CD4-positive, alpha-beta memory T cell (primary cell): Measurements from ENCODE around the gene ESF1. TPM values are rescaled to one million over a fixed set of nuclear protein-coding genes. Genes with fewer than 3 reads are reported as not detected.

Source experiments
- CTCF ChIA-PET: fragments of 350-600 bp; sonication (Branson Sonifier 250); formaldehyde crosslinking; loops from one replicate; lab custom pipeline; 2021; ENCODE audit warnings: inconsistent platforms; ENCODE audit not compliant: partially characterized antibody; lab: Charles Lee
- POLR2A ChIA-PET: fragments of 350-600 bp; sonication (Branson Sonifier 250); formaldehyde crosslinking; loops from one replicate; lab custom pipeline; 2021; ENCODE audit not compliant: partially characterized antibody; lab: Charles Lee
- DNase-seq, 5 donors: peaks; one replicate each; pipeline versions ENCODE4 v3.0.0 to v3.0.0-alpha.2; 2020 to 2022; ENCODE audit warnings: mixed read lengths in 1 of 5
- H3K27ac ChIP-seq: one replicate; pipeline ENCODE4 v1.7.0; 2013; ENCODE audit warnings: low read depth, low read length
- H3K27me3 ChIP-seq: 2 replicates; pipeline ENCODE4 v1.7.0; 2013; ENCODE audit warnings: mild to moderate bottlenecking, low read length, moderate library complexity; ENCODE audit not compliant: insufficient read depth
- H3K36me3 ChIP-seq: 2 replicates; pipeline ENCODE4 v1.7.0; 2013; ENCODE audit warnings: mild to moderate bottlenecking, low read length, moderate library complexity; ENCODE audit not compliant: insufficient read depth
- H3K4me1 ChIP-seq: 2 replicates; pipeline ENCODE4 v1.7.0; 2013; ENCODE audit warnings: mild to moderate bottlenecking, low read length, moderate library complexity; ENCODE audit not compliant: insufficient read depth
- H3K4me3 ChIP-seq, 2 donors: one replicate each; pipeline ENCODE4 v1.7.0; 2013; ENCODE audit warnings: low read length in 2 of 2, mild to moderate bottlenecking in 1 of 2
- H3K9me3 ChIP-seq, 2 donors: one replicate each; pipeline ENCODE4 v1.7.0; 2013; ENCODE audit warnings: low read length in 2 of 2, control low read depth in 1 of 2; ENCODE audit not compliant: control insufficient read depth in 1 of 2
- H3K27ac Mint-ChIP-seq, 7 donors: one replicate each; pipeline ENCODE4 v1.8.0; 2020 to 2021; ENCODE audit warnings: mixed read lengths in 7 of 7, mild to moderate bottlenecking in 6 of 7, inconsistent platforms in 3 of 7, moderate library complexity in 3 of 7
- H3K27me3 Mint-ChIP-seq, 2 donors: one replicate each; pipeline ENCODE4 v1.8.0; 2020 to 2021; ENCODE audit warnings: mixed read lengths in 2 of 2
- H3K36me3 Mint-ChIP-seq, 2 donors: one replicate each; pipeline ENCODE4 v1.8.0; 2020 to 2021; ENCODE audit warnings: mixed read lengths in 2 of 2, inconsistent platforms in 1 of 2, mild to moderate bottlenecking in 1 of 2
- H3K4me1 Mint-ChIP-seq, 4 donors: one replicate each; pipeline ENCODE4 v1.8.0; 2020 to 2021; ENCODE audit warnings: mixed read lengths in 4 of 4, mild to moderate bottlenecking in 1 of 4
- H3K4me3 Mint-ChIP-seq, 8 donors: one replicate each; pipeline ENCODE4 v1.8.0; 2020 to 2021; ENCODE audit warnings: mixed read lengths in 8 of 8, mild to moderate bottlenecking in 7 of 8, moderate library complexity in 6 of 8, inconsistent platforms in 3 of 8
- H3K9me3 Mint-ChIP-seq, 8 donors: one replicate each; pipeline ENCODE4 v1.8.0; 2020 to 2021; ENCODE audit warnings: mixed read lengths in 8 of 8, mild to moderate bottlenecking in 5 of 8, inconsistent platforms in 3 of 8, moderate library complexity in 1 of 8
- intact Hi-C: fragments of 100-400 bp; cut with micrococcal nuclease; formaldehyde crosslinking; loops from one replicate; pipeline ENCODE4 v1.15.1; 2023
- polyA plus RNA-seq, 2 donors: library from polyadenylated mRNA; unstranded; fragments of 300-500 nt; fragmentation: Illumina TruSeq; gene quantifications; one replicate each; pipeline ENCODE4 v1.2.3, GENCODE V29; 2021
- total RNA-seq, 2 experiments: library from RNA; stranded (reverse); gene quantifications; one replicate each; pipeline ENCODE4 v1.2.3, GENCODE V29; 2021

The ESF1 gene
- total RNA-seq (10 to 100 TPM; 13.5 to 13.8 TPM), polyA plus RNA-seq (1 to 10 TPM; 8.9 to 9.4 TPM)

DNA sequence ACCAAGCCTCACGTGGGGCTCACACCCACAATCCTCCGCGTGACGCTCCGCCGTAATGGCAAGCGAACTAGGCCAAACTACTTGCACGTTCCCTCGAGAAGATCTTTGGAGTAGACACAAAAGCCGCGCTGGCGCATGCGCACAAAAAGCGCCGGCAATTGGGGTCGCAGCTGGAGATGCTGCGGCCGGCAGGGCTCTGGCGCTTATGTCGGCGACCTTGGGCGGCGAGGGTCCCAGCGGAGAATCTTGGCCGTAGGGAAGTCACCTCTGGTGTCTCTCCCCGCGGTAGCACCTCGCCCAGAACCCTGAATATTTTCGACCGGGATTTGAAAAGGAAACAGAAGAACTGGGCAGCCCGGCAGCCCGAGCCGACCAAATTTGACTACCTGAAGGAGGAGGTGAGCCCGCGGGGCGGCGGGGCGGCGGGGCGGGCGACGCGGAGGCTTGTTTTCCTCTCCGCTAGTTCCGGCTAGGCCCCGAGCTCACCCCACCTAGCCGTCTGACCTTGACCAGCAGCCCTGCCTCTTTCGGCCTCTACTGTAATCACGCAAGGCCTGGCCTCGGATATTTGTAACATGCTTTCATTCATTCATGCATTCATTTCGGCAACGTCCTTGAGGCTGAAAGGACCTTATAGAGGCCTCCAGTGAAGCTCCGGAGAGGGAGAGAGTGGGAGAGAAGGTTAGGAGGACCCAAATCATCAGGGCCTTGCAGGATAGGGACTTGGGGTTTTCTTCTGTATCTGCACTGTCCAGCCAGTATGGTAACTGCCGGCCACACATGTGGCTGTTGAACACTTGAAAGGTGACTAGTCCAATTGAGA, at the start of gene ESF1, which contains the start of gene NDUFAF5:
TSS of gene ESF1 (minus strand) at position 27 of the 823 bp plus-strand sequence. CDS start 1,779 bp downstream, outside the sequence.
TSS of gene NDUFAF5 (plus strand) at position 136 of the 823 bp plus-strand sequence. CDS start at position 177, 41 bp downstream.
- no peaks in the 10 kb centered on the region for H3K27me3 Mint-ChIP-seq
- no peaks in the 10 kb centered on the region for H3K9me3 ChIP-seq
- ChIA-PET CTCF (interaction anchor here (1.0 to 3.5 kb wide), 8 partner anchors 8 to 37 kb away, joined by 3 to 38 read pairs (median 4); no protein-coding TSS in a partner anchor), POLR2A (interaction anchor here (0.5 to 1.9 kb wide), 6 partner anchors 9 to 146 kb away, joined by 3 to 7 read pairs (median 4); partner anchors contain the start of gene TASP1)
- H3K27ac Mint-ChIP-seq, result peak within 1 kb of the TSS; percentile 90 to 99 (median 99)
- H3K4me3 ChIP-seq, result peak within 1 kb of the TSS; percentile 91 to 97
- H3K36me3 ChIP-seq, result peaks cover 4% of the 10 kb centered on the region
- H3K36me3 Mint-ChIP-seq, result peaks cover 28 to 58% of the 10 kb centered on the region in 2 donors
- H3K27me3 ChIP-seq, result no peaks in the 10 kb centered on the region
- peaks cover 25 to 67% (median 47%) of the 10 kb centered on the region in 4 donors for H3K4me1 Mint-ChIP-seq
- intact Hi-C loops, result loop anchor here (1.0 to 10.0 kb wide), 5 partner anchors 146 to 858 kb away; partner anchors contain the start of gene ISM1
- H3K27ac ChIP-seq, result peak within 1 kb of the TSS; percentile 77
- peak; percentile 92 to 95 (median 92) for DNase-seq
- peaks cover 27% of the 10 kb centered on the region for H3K4me1 ChIP-seq
- H3K4me3 Mint-ChIP-seq, result peak within 1 kb of the TSS; percentile 98 to 100 (median 100)
- no peaks in the 10 kb centered on the region for H3K9me3 Mint-ChIP-seq

GRCh38 chr20:13831476-13831875, 46.8 kb upstream of the ESF1 start:
- POLR2A ChIA-PET, result no interaction called here
- DNase-seq, result no peak
- H3K36me3 ChIP-seq, result no peaks in the 10 kb centered on the region
- no peaks in the 10 kb centered on the region for H3K36me3 Mint-ChIP-seq
- H3K27me3 Mint-ChIP-seq, result peaks cover 13 to 16% of the 10 kb centered on the region in 2 donors
- H3K9me3 Mint-ChIP-seq, result peaks cover 0 to 5% (median 0%) of the 10 kb centered on the region in 8 donors
- CTCF ChIA-PET, result no interaction called here
- no peaks in the 10 kb centered on the region for H3K4me1 ChIP-seq
- H3K4me3 ChIP-seq, result no peak overlapping the region
- no peaks in the 10 kb centered on the region for H3K9me3 ChIP-seq
- H3K27ac Mint-ChIP-seq, result no peak overlapping the region
- no peak overlapping the region for H3K4me3 Mint-ChIP-seq
- no peaks in the 10 kb centered on the region for H3K27me3 ChIP-seq
- intact Hi-C loops, result no loop called here
- H3K27ac ChIP-seq, result no peak overlapping the region
- H3K4me1 Mint-ChIP-seq, result no peaks in the 10 kb centered on the region

GRCh38 chr20:13825465-13825864, 40.7 kb upstream of the ESF1 start:
- ChIA-PET POLR2A (no interaction called here), CTCF (no interaction called here)
- Mint-ChIP-seq H3K27ac (no peak overlapping the region), H3K9me3 (no peaks in the 10 kb centered on the region), H3K27me3 (peaks cover 9 to 11% of the 10 kb centered on the region in 2 donors), H3K4me1 (no peaks in the 10 kb centered on the region), H3K36me3 (no peaks in the 10 kb centered on the region), H3K4me3 (no peak overlapping the region)
- Histone ChIP-seq H3K27me3 (no peaks in the 10 kb centered on the region), H3K4me3 (no peak overlapping the region), H3K9me3 (no peaks in the 10 kb centered on the region), H3K36me3 (no peaks in the 10 kb centered on the region), H3K27ac (no peak overlapping the region), H3K4me1 (no peaks in the 10 kb centered on the region)
- DNase-seq, result no peak
- intact Hi-C loops, result no loop called here

DNA sequence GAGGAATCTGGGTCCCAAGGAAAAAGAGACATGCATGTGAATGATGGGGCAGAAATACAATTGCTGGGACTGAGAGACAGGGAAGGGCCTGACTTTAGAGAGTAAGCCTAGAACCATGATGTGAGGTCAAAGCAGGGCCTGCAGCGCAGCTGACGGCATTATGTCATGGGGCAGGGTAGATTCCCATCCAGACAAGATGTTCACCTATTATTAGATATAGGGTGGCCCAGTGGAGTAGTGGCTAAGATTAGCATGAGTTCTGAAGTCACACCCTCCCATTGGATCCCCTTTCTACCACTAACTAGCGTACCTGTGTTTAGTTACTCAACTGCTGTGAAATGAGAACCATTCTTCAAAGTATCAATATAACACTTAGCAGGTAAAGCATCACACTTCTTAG, 39.7 kb upstream of the ESF1 start:
- DNase-seq, result no peak
- Mint-ChIP-seq H3K36me3 (peaks cover 0 to 3% of the 10 kb centered on the region in 2 donors), H3K27me3 (peaks cover 6 to 9% of the 10 kb centered on the region in 2 donors), H3K4me1 (no peaks in the 10 kb centered on the region), H3K9me3 (no peaks in the 10 kb centered on the region), H3K27ac (no peak overlapping the region), H3K4me3 (no peak overlapping the region)
- Histone ChIP-seq H3K27me3 (no peaks in the 10 kb centered on the region), H3K9me3 (no peaks in the 10 kb centered on the region), H3K27ac (no peak overlapping the region), H3K4me1 (no peaks in the 10 kb centered on the region), H3K4me3 (no peak overlapping the region), H3K36me3 (no peaks in the 10 kb centered on the region)
- POLR2A ChIA-PET, result no interaction called here
- CTCF ChIA-PET, result interaction anchor here (1.1 kb wide), 1 partner anchor 22 kb away, joined by 3 read pairs; no protein-coding TSS in a partner anchor
- intact Hi-C loops, result no loop called here

DNA sequence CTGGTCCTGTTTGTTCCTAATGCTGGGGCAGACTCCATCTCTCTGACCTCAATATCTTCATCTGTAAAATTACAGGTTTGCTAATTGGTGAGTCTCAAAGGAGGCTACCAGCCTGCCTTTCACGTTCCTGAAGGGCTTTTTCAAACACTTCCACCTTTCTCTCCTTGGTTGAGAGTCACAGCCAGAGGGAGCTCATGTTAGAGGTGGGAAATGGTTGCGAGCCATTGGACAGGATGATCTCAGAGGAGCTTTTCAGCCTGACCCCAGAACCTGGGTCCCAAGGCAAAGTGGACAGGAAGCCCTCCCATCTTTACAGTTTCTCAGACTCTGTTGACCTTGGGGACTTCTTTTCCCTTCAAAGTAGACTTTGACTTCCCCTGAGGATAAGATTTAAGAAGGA, 37.7 kb upstream of the ESF1 start:
- H3K9me3 ChIP-seq, result no peaks in the 10 kb centered on the region
- no peak overlapping the region for H3K4me3 ChIP-seq
- intact Hi-C loops, result no loop called here
- peaks cover 3% of the 10 kb centered on the region for H3K36me3 ChIP-seq
- Mint-ChIP-seq H3K9me3 (peaks cover 0 to 2% (median 0%) of the 10 kb centered on the region in 8 donors), H3K36me3 (peaks cover 6 to 16% of the 10 kb centered on the region in 2 donors), H3K27me3 (peaks cover 3 to 4% of the 10 kb centered on the region in 2 donors), H3K27ac (no peak overlapping the region), H3K4me3 (no peak overlapping the region), H3K4me1 (no peaks in the 10 kb centered on the region)
- no peak for DNase-seq
- no peaks in the 10 kb centered on the region for H3K4me1 ChIP-seq
- ChIA-PET POLR2A (no interaction called here), CTCF (no interaction called here)
- no peaks in the 10 kb centered on the region for H3K27me3 ChIP-seq
- no peak overlapping the region for H3K27ac ChIP-seq

DNA sequence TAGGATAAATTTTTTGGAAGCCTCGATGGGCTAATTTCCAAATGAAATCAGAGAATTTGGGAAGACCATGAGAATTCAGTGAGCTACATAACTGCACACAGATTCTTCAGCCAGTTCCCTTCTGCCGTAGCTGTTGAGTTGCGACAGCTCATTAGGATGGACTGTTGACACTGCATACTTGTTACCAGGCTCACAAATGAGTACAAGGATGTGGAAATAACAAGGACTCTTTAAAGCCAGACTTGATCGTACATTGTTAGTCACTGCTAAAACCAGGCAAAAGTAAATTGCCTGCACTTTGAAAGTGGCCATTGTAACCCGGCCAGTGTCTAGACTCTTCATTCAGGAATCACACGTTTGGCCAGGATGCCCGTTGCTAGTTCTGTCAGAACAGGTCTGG, 37.2 kb upstream of the ESF1 start:
- H3K4me1 Mint-ChIP-seq, result no peaks in the 10 kb centered on the region
- peaks cover 0 to 2% (median 0%) of the 10 kb centered on the region in 8 donors for H3K9me3 Mint-ChIP-seq
- peaks cover 3% of the 10 kb centered on the region in 2 donors for H3K27me3 Mint-ChIP-seq
- H3K9me3 ChIP-seq, result no peaks in the 10 kb centered on the region
- H3K36me3 Mint-ChIP-seq, result peaks cover 7 to 22% of the 10 kb centered on the region in 2 donors
- no peak overlapping the region for H3K4me3 ChIP-seq
- CTCF ChIA-PET, result no interaction called here
- no peak overlapping the region for H3K4me3 Mint-ChIP-seq
- no peaks in the 10 kb centered on the region for H3K4me1 ChIP-seq
- H3K27me3 ChIP-seq, result no peaks in the 10 kb centered on the region
- DNase-seq, result no peak
- no peak overlapping the region for H3K27ac Mint-ChIP-seq
- POLR2A ChIA-PET, result no interaction called here
- no peak overlapping the region for H3K27ac ChIP-seq
- intact Hi-C loops, result no loop called here
- peaks cover 9% of the 10 kb centered on the region for H3K36me3 ChIP-seq
